ENCODE results near the gene XPNPEP2.

XPNPEP2 gene

DNA sequence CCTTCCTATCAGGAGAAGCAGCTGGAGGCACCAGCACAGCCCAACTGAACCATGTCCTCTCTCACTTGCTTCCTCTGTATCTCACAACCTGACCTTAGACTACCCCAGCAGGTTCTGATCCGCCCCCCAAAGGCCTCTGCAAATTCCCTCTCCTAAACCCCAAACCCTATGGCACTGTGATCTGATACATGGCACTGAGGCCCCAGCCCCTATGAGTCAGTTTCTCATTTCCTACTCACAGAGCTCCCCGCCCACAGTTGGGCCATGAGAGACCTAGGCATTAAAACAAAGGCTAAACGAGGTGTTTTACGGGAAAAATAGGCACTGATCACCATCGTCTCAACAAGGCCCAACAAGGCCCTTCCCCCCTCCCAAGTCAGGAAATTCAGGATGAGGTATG lies 60.1 kb downstream of the XPNPEP2 start:
- peaks cover 7% of the 10 kb centered on the region for H3K9me3 ChIP-seq (ENCODE audit: control insufficient read depth, insufficient read depth, low read length)

DNA sequence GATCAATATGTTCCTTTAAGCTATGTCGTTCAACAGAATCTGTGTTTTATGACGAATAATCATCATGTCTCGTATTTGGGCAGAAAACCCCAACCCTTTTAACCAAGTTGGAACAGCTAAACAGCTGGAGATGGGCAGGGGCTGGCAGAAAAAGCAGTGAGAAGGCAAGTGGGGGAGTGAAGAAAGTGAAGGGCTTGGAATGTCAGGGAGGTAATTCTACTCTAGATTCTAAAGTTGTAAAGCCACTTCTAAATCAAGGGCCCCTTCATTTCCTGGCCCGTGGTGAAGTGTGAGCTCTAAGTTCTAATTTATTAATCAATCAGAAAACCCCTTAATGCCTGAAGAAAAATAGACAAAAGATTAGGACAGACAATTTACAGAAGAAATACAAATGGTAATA lies 61.4 kb downstream of the XPNPEP2 start:
- Histone ChIP-seq H3K9me3 (ENCODE audit: control insufficient read depth, insufficient read depth, low read length) (peaks cover 7% of the 10 kb centered on the region), H3K9ac (ENCODE audit: low read depth, low read length) (no peak overlapping the region), H3K36me3 (ENCODE audit: insufficient read depth, low read length) (no peaks in the 10 kb centered on the region; the same call in 1 of the 2 replicates), H3K4me1 (ENCODE audit: insufficient read depth, low read length) (no peaks in the 10 kb centered on the region)

More for the DNA sequence above, 60.1 kb downstream of the XPNPEP2 start:
- Histone ChIP-seq H3K36me3 (ENCODE audit: insufficient read depth, low read length) (no peaks in the 10 kb centered on the region; the same call in 1 of the 2 replicates), H3K9ac (ENCODE audit: low read depth, low read length) (no peak overlapping the region), H3K4me1 (ENCODE audit: insufficient read depth, low read length) (no peaks in the 10 kb centered on the region)

DNA sequence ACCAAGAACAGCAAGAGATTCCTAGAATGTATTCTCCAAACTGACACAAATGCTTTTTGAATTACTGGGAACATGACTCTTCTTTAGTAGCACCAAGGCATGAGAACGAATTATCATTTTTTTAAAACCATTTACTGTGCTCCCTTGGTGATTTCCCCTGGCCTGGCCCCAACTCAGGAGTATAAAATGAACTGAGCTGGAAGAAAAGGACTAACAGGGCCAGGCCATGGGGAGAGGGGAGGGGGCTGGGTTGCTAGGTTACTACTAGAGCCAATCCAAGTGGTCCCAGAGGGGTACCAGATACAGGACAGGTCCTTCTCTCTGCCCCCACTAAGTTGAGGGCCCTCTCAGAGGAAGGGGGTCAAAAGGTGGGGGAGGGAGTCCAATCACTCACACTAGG lies 64.1 kb downstream of the XPNPEP2 start:
- H3K36me3 ChIP-seq (ENCODE audit: insufficient read depth, low read length), result peaks cover 7% of the 10 kb centered on the region
- H3K9me3 ChIP-seq (ENCODE audit: control insufficient read depth, insufficient read depth, low read length), result peaks cover 7% of the 10 kb centered on the region

DNA sequence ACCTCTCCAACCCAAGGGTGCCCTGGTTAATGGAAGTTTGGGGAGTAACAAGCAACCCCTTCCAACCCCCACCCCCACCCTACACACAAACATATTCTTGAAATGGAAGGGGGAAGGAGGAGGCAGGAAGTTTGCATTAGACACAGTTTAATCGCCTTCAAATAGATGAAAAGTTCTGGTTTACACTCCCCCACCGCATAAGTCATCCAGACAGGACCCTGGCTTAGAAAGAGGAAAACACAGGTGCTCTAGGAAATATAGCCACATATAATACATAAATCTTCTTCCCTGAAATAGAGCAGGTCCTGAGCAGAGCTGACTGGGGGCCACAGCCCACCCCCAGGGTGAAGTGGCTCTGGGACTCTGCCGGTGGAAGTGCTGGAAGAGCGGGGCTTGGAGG lies 66.0 kb downstream of the XPNPEP2 start:
- H3K4me1 ChIP-seq (ENCODE audit: insufficient read depth, low read length), result no peaks in the 10 kb centered on the region
- H3K9ac ChIP-seq (ENCODE audit: low read depth, low read length), result no peak overlapping the region
- H3K36me3 ChIP-seq (ENCODE audit: insufficient read depth, low read length), result peaks cover 7% of the 10 kb centered on the region
- H3K9me3 ChIP-seq (ENCODE audit: control insufficient read depth, insufficient read depth, low read length), result no peaks in the 10 kb centered on the region

More for the DNA sequence above, 64.1 kb downstream of the XPNPEP2 start:
- no peaks in the 10 kb centered on the region for H3K4me1 ChIP-seq (ENCODE audit: insufficient read depth, low read length)
- H3K9ac ChIP-seq (ENCODE audit: low read depth, low read length), result no peak overlapping the region

DNA sequence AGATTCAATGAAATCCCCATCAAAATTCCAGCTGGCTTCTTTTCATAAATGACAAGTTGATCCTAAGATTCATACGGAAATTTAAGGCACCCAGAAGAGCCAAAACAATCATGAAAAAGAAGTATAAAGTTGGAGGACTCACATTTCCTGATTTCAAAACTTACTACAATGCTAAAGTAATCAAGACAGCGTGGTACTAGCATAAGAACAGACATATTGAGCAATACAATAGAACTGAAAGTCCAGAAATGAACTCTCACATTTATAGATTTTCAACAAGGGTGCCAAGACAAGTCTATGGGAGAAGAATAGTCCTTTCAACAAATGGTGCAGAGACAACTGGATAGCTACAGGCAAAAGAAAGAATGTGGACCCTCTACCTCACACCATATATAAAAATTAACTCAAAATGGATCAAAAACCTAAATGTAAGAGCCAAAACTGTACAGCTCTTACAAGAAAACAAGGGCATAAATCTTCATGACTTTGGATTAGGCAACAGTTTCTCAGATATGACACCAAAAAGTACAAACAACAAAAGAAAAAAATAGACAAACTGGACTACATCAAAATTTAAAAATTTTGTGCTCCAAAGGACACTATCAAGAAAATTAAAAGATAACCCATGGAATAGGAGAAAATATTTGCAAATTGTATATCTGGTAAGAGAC lies 69.5 kb downstream of the XPNPEP2 start:
- H3K4me1 ChIP-seq (ENCODE audit: insufficient read depth, low read length), result no peaks in the 10 kb centered on the region
- peaks cover 23% of the 10 kb centered on the region for H3K36me3 ChIP-seq (ENCODE audit: insufficient read depth, low read length)
- H3K9ac ChIP-seq (ENCODE audit: low read depth, low read length), result no peak overlapping the region
- H3K9me3 ChIP-seq (ENCODE audit: control insufficient read depth, insufficient read depth, low read length), result no peaks in the 10 kb centered on the region

DNA sequence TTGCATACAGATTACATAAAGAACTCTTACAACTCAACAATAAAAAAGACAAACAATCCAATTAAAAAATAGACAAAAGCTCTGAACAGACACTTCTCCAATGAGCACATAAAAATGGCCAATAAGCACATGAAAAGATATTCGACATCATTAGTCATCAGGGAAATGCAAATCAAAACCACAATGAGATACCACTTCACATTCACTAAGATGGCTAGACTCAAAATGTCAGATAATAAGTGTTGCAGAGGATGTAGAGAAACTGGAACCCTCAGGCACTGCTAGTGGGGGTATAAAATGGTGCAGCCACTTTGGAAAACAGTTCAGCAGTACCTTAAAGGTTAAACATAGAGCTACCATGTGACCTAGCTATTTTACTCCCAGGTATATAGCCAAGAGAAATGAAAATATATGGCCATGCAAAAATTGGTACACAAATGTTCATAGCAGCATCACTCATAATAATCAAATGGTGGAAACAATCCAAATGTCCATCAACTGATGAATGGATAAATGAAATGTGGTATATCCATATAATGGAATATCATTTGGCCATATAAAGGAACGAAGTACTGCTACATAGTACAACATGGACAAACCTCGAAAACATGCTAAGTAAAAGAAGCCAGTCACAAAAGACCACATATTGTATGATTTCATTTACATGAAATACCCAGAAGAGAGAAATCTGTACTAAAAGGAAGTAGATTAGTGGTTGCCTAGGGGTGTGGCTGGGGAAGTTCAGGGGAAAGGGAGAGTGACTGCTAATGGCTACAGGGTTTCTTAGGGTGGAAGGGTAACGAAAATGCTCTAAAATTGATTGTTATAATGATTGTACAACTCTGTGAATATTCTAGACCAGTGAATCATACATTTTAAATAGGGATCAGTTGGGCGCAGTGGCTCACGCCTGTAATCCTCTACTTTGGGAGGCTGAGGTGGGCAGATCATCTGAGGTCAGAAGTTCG lies 70.3 kb downstream of the XPNPEP2 start:
- H3K9me3 ChIP-seq (ENCODE audit: control insufficient read depth, insufficient read depth, low read length), result no peaks in the 10 kb centered on the region
- H3K36me3 ChIP-seq (ENCODE audit: insufficient read depth, low read length), result peaks cover 23% of the 10 kb centered on the region
- H3K4me1 ChIP-seq (ENCODE audit: insufficient read depth, low read length), result no peaks in the 10 kb centered on the region
- H3K9ac ChIP-seq (ENCODE audit: low read depth, low read length), result no peak overlapping the region

DNA sequence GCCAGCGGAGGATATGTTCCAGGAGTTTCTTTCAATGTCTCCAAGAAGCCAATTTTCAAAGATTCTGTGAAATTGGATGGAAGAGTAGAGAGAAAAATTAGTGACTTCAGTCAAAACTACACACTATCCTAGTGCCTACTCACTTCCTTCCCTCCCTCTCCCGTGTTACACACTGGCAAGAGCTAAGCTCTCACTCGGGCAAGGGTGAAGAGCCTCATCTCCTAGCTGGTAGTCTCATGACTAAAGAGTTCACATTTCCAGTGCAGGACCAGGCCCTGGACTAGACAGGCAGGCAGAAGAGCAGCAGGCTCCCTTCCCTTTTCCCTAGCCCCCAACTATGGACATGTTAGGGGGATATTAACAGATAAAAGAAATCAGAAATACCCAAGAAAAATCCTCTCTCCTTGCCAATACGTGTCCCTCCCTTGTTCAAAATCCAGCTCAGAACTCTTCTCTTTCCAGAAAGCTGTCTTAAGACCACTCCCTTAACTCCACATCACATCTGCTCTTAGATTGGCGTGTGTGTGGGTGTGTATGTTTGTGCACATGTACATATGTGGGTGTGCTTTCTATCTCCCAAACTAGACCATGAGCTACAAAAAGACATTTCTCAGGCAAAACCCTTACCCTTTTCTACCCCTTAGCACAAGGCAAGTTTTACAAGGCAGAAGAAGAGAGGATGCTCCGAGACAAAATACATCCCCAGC lies 75.0 kb downstream of the XPNPEP2 start:
- H3K36me3 ChIP-seq (ENCODE audit: insufficient read depth, low read length), result peaks cover 21% of the 10 kb centered on the region
- H3K9me3 ChIP-seq (ENCODE audit: control insufficient read depth, insufficient read depth, low read length), result no peaks in the 10 kb centered on the region
- H3K4me1 ChIP-seq (ENCODE audit: insufficient read depth, low read length), result no peaks in the 10 kb centered on the region
- H3K9ac ChIP-seq (ENCODE audit: low read depth, low read length), result no peak overlapping the region

DNA sequence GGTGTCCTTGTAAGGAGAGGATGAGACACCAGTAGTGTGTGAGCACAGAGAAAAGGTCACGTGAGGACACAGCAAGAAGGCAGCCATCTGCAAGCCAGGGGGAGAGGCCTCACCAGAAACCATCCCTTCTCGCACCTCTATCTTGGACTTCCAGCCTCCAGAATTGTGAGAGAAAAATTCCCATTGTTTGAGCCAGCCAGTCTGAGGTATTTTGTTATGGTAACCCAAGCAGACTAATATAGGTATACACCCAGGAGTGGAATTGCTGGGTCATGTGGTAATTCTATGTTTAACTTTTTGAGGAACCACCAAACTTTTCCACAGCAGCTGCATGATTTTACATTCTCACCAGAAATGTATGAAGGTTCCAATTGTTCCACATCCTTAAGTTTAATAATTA lies 79.3 kb downstream of the XPNPEP2 start:
- peaks cover 5% of the 10 kb centered on the region for H3K36me3 ChIP-seq (ENCODE audit: insufficient read depth, low read length)
- H3K4me1 ChIP-seq (ENCODE audit: insufficient read depth, low read length), result no peaks in the 10 kb centered on the region
- no peak overlapping the region for H3K9ac ChIP-seq (ENCODE audit: low read depth, low read length)
- no peaks in the 10 kb centered on the region for H3K9me3 ChIP-seq (ENCODE audit: control insufficient read depth, insufficient read depth, low read length)

Measured in ES-I3 (cell line).